ENCODE data around the gene PREB.
"Not testable (repeated sequence)": the region's sequence is repeated elsewhere in the genome, so short reads cannot be mapped to it uniquely, and the experiment has no call there.

PREB gene, protein sequence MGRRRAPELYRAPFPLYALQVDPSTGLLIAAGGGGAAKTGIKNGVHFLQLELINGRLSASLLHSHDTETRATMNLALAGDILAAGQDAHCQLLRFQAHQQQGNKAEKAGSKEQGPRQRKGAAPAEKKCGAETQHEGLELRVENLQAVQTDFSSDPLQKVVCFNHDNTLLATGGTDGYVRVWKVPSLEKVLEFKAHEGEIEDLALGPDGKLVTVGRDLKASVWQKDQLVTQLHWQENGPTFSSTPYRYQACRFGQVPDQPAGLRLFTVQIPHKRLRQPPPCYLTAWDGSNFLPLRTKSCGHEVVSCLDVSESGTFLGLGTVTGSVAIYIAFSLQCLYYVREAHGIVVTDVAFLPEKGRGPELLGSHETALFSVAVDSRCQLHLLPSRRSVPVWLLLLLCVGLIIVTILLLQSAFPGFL

DNA sequence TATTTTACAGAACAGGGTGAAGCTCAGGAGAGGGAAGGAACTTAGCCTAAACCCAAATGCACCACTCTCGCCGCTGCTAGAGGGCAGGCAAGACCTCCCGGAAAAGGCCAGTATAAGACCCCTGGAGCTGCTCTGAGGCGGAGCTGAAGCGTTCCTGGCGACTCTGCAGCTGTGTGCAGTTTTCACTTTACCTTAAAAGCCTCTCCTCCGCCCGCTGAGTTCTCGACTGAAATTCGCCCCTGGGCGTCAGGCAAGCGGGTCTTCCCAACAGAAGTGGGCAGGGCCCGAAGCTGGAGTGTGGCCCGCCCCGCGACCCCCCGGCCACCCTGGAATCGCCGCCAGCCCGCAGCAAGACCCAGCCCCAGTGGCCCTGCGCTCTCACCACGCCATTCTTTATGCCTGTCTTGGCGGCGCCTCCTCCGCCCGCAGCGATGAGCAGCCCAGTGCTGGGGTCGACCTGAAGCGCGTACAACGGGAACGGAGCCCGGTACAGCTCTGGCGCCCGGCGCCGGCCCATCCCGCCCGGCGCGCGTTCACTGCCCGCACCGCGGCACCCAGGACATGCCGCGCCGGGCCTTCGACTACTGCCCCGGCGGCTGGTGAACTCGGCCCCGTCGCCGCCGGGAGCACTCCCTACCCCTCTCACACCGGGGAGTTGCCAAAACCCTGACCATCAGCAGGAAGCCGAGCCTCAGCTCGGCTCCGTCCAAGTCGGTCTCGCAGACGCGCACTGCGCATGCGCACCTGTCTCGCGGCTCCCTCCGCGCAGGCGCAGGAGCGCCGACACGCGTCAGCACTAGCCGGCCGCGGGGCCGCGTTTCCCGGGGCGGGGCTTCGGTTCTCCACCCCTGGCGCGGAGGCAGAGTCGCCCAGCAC lies at the start of gene PREB:
Gene PREB (minus strand): TSS at position 732 of the 876 bp plus-strand sequence. CDS start 215 bp downstream, at position 517.
- in situ Hi-C loops (cut with HindIII; ENCODE audit: low sequenced_read_pairs) = no loop called here

DNA sequence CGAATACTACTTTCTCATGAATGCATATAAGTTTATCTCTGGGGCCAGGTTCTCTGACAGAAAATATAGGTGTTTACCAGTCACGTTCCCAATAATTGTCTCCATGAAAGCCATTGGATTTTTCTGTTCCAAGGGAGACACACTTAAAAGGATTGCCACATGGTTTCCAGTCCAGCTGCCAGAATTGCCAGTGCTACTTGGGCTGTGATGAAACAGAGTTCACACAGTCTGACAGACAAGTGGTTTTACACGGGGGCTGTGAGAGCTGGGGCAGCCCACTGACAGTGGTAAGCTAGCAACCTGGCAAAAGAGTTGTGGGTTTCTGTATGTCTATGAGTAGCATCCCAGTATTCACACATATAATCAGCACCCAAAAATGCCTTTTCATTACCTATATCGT lies 49.7 kb upstream of the PREB start:
- in situ Hi-C loops (cut with HindIII; ENCODE audit: low sequenced_read_pairs) = no loop called here

DNA sequence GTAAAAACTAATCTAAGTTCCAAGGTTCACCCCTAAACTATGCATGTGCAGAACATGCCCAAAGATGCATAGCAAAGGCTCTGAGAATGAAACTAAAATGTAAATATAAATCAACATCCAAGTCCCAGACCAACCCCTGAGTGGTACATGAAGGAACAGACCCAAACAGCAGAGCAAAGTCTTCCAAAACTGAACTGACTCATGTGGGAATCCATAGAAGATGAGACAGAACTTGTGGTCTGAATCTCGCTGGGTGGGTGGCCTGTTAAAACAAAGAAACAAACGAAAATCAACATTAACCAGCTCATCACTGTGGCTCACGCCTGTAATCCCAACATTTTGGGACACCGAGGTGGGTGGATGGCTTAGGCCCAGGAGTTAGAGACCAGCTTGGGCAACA lies 47.9 kb upstream of the PREB start:
- in situ Hi-C loops (cut with HindIII; ENCODE audit: low sequenced_read_pairs) = no loop called here

DNA sequence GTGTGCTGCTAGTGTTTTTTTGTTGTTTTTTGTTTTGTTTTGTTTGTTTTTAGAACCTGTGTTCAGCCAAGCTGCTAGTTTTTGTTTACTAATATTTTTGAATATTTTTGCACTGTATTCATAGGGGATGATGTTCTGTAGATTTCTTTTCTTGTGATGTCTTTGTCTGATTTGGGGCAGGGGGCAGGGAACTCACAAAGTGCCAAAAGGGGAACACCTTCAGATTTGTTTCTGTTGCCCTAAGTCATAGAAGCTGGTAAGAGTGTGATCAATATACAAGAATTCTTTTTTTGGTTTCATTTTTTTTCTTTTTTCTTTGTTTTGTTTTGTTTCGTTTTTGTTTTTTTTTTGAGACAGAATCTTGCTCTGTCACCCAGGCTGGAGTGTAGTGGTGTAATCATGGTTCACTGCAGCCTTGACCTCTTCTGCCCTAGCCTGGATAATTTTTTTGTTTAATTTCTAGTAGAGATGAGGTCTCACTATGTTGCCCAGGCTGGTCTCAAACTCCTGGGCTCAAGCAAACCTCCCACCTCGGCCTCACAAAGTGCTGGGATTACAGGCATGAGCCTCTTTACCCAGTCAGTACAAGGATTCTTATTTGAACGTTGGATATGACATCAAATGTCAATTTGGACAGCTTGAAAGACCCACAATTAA lies 45.0 kb upstream of the PREB start:
- in situ Hi-C loops (cut with HindIII; ENCODE audit: low sequenced_read_pairs) = no loop called here

DNA sequence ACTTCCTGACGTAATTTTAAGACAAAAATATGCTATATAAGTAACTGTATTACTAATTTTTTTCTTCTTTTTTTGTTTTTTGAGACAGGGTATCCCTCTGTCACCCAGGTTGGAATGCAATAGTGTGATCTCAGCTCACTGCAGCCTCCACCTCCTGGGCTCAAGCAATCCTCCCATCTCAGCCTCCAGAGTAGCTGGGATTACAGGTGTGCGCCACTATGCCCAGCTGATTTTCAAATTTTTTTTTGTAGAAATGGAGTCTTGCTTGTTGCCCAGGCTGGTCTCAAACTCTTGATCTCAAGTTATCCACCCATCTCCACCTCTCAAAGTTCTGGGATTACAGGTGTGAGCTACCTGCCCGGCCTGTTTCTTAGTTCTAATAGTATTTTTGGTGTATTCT lies 44.0 kb upstream of the PREB start:
- in situ Hi-C loops (cut with HindIII; ENCODE audit: low sequenced_read_pairs) = no loop called here

DNA sequence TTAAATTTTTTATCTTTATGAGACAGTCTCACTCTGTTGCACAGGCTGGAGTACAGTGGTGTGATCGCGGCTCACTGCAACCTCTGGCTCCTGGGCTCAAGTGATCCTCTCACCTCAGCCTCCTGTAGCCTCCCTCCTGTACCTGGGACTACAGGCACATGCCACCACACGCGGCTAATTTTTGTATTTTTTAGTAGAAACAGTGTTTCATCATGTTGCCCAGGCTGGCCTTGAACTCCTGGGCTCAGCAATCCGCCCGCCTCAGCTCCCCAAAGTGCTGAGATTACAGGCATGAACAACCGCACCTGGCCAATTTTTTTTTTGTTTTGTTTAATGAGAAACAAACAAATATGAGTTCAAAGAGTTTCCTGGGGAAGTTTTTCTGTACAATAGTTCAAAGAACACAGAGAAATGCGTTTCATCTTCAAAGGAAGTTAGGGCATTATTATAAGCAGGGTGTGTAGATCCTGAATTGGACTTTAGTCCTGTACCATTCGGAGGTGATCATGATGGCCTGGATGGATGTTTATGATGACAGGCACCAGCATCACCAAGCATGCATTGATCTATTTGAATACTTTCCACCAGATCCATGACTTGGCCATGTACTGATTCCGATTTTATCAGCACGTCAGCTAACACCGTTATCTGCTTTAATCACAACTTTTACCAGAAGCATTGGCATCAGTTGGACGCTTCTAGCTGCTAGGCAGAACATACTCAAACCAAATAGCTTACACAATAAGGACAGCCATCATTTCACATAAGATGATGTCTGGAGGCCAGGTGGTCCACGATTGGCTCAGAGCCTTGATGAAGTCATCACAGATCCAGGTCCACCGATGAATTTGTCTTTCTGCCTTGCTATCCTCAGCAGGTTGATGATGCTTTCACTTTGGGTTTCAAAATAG lies 43.3 kb upstream of the PREB start:
- in situ Hi-C loops (cut with HindIII; ENCODE audit: low sequenced_read_pairs) = no loop called here

DNA sequence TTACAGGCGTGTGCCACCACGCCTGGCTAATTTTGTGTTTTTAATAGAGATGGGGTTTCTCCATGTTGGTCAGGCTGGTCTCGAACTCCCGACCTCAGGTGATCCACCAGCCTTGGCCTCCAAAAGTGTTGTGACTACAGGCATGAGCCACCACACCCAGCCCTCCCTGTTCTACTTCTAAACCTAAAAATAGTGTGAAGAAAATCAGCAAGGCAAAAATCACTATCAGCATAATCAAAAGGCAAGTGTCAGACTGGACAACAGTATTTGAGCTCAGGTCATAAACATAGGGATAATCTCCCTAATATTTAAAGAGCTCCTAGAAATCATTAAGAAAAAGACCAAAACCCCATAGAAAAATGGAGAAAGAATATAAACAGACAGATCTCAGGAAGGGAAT lies 41.3 kb upstream of the PREB start:
- in situ Hi-C loops (cut with HindIII; ENCODE audit: low sequenced_read_pairs) = not testable (repeated sequence)

DNA sequence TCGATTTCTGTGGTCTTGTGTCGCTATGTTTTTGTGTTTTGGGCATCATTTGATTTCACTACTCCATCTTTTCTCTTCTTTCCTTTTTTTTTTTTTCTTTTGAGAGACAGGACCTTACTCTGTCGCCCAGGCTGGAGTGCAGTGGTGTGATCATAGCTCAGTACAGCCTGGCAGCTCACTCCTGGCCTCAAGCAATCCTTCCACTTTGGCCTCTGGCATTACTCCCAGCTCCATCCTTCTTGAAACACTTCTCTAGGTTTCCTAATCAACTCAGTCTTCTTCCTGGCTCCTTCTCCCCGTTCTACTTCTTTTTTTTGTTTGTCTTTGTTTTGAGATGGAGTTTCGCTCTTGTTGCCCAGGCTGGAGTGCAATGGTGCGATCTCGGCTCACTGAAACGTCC lies 40.9 kb upstream of the PREB start:
- in situ Hi-C loops (cut with HindIII; ENCODE audit: low sequenced_read_pairs) = no loop called here

DNA sequence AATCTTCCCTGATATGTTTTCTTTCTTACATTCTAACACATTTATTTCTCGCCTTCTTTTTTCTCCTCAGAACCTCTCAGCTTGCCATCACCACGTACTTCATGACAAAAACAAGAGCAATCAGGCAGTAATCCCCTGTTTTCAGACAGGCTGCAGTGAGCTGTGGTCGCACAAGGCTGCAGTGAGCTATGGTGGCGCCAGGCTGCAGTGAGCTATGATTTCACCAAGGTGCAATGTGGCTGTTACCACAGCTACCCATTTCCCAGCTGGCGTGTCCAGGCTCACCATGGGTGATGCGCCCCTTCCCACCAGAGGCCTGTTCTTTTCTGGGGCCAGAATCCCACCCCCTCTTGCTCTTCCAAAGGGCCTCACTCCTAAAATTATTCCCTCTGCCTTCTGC lies 40.2 kb upstream of the PREB start:
- in situ Hi-C loops (cut with HindIII; ENCODE audit: low sequenced_read_pairs) = no loop called here

DNA sequence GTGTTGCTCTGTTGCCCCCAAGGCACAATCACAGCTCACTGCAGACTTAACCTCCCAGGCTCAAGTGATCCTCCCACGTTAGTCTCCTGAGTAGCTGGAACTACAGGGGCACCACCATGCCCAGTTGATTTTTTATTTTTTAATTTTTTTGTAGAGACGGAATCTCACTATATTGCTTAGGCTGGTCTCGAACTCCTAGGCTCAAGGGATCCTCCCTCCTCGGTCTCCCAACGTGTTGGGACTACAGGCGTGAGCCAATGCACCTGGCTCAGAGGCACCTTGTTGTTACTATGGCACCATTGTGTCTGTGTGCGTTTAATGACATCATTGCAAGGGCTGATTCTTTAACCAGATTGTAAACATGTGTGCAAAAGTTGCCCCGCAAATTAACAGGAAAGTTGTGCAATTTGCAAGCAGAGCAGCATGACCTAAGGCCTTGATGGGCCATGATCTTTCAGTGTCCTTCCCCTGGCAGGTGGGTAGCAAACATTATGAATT lies 37.0 kb upstream of the PREB start:
- in situ Hi-C loops (cut with HindIII; ENCODE audit: low sequenced_read_pairs) = no loop called here

DNA sequence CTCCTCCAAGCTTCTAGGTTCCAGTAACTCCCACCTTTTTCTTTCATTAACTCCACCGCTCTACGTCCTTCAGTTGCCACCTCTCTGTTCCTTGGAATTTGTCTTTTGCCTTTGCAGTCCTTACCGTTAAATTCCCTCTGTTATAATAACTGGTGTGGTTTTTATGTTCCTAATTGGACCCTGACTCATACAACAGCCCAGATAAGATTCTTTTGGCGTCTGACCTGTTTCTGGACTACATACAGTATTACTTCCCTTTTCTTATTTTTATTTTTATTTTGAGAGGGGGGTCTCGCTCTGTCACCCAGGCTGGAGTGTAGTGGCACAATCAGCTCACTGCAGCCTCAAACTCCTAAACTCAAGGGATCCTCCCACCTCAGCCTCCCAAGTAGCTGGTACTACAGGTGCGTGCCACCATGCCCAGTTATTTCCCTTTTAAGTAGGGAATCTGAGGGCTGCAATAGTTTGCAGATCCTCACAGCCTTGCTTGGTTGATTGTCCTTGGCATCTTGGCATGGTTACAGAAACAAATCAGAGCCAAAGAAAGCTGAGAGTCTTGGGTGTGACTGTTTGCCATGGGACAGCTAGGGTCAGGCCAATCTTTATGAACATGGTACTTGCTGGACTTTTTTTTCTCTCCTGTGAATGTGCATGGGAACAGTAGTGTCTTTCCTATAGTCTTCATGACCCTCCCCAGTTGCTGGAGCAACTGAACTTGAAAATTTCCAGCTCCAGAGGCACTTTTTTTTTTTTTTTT lies 36.3 kb upstream of the PREB start:
- in situ Hi-C loops (cut with HindIII; ENCODE audit: low sequenced_read_pairs) = no loop called here

DNA sequence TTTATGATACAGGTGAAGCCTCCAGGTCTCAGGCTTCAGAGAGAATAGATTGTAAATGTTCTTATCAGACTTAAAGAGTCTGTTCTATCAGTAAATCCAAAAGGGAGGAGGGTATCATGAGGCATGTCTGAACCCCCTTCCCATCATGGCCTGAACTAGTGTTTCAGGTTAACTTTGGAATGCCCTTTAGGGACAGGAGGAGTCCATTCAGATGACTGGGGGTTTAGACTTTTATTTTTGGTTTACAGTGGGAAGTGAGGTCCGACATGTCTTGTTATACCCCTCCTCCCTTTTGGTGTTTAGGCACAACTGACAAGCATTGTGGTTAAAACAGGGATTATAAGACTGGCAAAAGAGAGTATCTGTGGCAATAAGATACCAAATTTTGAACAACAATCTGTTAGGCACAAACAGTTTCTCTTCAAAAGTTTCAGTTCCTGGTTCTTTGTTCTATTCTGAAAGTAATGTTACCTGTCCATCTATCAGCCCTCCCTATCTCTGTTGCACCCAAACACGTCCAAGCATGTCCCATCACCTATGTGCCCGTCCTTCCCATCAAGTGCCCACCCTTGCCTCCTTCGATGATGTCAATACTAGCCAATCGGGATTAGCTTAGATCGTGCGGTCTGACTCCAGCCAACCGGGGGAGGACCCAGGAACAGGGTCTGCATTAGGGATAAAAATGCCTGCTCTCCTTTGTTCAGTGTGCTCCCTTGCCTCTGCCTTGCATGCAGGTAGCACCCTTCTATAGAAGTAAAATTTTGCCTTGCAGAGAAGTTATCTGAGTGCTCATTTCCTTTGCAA lies 30.7 kb upstream of the PREB start:
- in situ Hi-C loops (cut with HindIII; ENCODE audit: low sequenced_read_pairs) = loop anchor here (5.0 kb wide), 2 partner anchors 38 to 82 kb away; no protein-coding TSS in a partner anchor

DNA sequence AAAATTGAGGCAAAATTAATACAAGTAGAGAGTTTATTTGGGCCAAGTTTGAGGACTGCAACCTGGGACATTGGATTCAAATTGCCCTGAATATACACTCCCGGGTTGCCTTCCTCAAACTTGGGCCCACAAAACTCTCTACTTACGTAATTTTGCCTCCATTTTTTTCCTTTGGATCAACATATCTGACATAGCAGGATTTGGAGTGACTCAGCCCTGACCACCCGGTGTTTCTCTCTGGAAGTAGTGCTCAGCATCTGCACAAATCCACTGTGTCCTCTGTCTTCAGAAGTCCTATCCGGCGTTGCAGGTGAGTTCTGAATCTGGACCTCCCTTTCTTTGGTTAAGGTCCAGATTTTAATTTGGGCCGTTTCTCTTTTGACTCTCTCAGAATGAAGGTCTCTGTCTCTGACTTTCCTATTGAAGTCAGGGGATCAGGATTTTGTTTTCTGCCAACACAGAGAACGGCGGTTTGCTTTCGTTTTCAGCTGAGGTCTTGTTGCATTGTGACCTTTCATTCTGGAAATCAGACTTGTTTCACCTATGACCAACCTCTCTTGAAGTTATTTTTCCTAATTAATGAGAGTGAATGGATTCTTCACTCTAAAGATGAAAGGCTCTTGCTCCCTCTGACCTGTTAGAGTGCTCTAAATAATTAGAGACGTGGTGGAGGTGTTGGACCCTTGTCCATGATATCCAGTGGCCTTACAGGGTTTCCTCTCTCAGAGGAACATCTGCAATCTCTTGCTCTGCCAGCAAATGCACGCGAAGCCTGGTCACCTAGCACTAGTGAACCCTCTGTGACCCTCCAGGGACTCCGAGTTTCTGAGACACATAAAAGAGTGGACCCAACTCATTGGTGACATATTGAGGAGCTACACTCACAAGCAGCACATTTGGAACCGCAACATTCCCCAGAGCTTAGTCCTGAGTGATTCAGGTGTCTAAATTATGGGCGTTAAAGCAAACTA lies 28.0 kb upstream of the PREB start:
- in situ Hi-C loops (cut with HindIII; ENCODE audit: low sequenced_read_pairs) = no loop called here

DNA sequence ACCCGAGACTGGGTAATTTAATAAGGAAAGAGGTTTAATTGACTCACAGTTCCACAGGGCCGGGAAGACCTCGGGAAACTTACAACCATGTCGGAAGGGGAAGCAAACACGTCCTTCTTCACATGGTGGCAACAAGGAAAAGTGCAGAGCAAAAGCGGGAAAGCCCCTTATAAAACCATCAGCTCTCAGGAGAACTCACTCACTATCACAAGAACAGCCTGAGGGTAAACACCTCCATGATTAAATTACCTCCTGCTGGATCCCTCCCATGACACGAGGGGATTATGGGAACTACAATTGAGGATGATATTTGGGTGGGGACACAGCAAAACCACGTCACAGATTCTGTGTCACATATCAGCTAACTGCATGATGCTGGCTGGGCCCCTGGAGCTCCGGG lies 25.8 kb upstream of the PREB start:
- in situ Hi-C loops (cut with HindIII; ENCODE audit: low sequenced_read_pairs) = no loop called here

DNA sequence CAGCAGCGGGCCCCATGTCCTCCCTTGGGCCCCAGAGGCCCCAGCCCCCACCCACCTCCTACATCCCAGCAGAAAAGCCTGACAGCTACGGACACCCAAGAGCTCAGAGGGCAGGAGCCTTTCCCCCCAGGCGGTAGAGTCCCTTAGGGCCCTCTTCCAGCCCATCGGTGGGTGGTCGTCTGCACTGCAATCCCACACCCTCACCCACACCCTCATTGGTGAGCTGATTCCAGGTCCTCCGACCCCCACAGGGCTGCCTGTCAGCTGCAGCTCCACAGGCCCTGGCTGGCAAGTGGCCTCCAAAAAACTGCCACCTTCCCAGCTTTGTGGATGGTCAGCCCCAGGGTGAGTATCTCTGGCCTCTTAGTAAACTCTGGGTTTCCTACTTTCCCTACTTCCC lies 24.8 kb upstream of the PREB start:
- in situ Hi-C loops (cut with HindIII; ENCODE audit: low sequenced_read_pairs) = no loop called here

DNA sequence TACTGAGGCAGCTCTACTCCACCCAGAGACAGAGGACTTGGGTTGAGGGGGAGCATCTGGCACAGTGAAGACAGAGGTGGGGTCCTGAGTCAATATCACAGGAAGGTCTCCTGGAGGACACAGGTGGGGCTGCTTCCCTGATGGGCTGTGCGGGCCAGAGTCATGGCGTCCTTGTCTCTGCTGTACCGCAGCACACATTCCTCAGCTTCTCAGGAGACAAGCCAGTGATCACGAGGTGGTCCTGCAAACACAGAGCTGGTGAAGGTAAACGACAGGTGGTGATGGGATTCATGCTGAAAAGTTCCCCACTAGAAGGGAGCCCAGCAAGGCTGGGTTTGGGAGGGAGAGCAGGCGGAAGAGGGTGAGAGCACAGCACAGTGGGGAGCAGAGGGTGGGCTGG lies 24.0 kb upstream of the PREB start:
- in situ Hi-C loops (cut with HindIII; ENCODE audit: low sequenced_read_pairs) = no loop called here

DNA sequence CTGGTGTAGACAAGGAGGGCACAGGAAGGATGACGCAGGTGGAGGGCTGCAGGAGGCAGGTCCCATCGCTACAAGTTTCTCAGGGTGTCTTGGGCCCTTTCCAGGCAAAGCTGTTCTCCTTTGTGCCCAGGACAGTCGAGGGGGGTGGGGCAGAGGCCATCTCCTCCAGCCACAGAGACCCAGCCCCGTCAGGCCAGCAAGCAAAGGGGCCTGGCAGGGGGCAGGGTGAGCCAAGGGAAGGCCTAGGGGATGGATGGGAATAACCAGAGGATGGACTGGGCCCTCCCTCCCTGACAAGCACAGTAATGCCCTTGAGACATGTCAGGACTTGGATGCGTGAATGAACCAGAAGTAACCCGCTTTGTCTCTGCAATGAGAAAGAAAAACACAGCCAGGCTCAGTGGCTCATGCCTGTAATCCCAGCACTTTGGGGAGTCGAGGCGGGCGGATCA lies 20.7 kb upstream of the PREB start:
- in situ Hi-C loops (cut with HindIII; ENCODE audit: low sequenced_read_pairs) = no loop called here

Measured in endothelial cell of hepatic sinusoid (primary cell).